ENCODE data around the gene CNTF.

CNTF gene

GRCh38 chr11:58647866-58648265 is 25.4 kb downstream of the CNTF start:
- H3K4me3 ChIP-seq (ENCODE audit: low read depth, low read length): no peak overlapping the region
- in situ Hi-C loops (cut with HindIII; ENCODE audit: low sequenced_read_pairs): no loop called here
- no peak for DNase-seq (ENCODE audit: low read depth)
- no peak for TF ChIP-seq CTCF (IDR thresholded peaks at IDR 0.05; ENCODE audit: low read depth, low read length, missing control alignments)

- no peak for TF ChIP-seq CTCF (IDR thresholded peaks at IDR 0.05; ENCODE audit: low read depth, low read length, missing control alignments)
- no peak for DNase-seq (ENCODE audit: low read depth)
- in situ Hi-C loops (cut with HindIII; ENCODE audit: low sequenced_read_pairs): no loop called here
- no peak overlapping the region for H3K4me3 ChIP-seq (ENCODE audit: low read depth, low read length)
Measured at GRCh38 chr11:58649623-58650022, 27.2 kb downstream of the CNTF start.

- no peak overlapping the region for H3K4me3 ChIP-seq (ENCODE audit: low read depth, low read length)
- DNase-seq (ENCODE audit: low read depth): no peak
- in situ Hi-C loops (cut with HindIII; ENCODE audit: low sequenced_read_pairs): no loop called here
- TF ChIP-seq CTCF (IDR thresholded peaks at IDR 0.05; ENCODE audit: low read depth, low read length, missing control alignments): no peak
Measured at GRCh38 chr11:58650496-58650895, 28.0 kb downstream of the CNTF start.

GRCh38 chr11:58652726-58653280 is 30.3 kb downstream of the CNTF start:
- peak; percentile 34 for DNase-seq (ENCODE audit: low read depth)
- H3K4me3 ChIP-seq (ENCODE audit: low read depth, low read length): no peak overlapping the region
- no peak for TF ChIP-seq CTCF (IDR thresholded peaks at IDR 0.05; ENCODE audit: low read depth, low read length, missing control alignments)
- in situ Hi-C loops (cut with HindIII; ENCODE audit: low sequenced_read_pairs): no loop called here

- H3K4me3 ChIP-seq (ENCODE audit: low read depth, low read length): no peak overlapping the region
- peak; percentile 54 for DNase-seq (ENCODE audit: low read depth)
- in situ Hi-C loops (cut with HindIII; ENCODE audit: low sequenced_read_pairs): no loop called here
- TF ChIP-seq CTCF (IDR thresholded peaks at IDR 0.05; ENCODE audit: low read depth, low read length, missing control alignments): peak; percentile 97
Measured at GRCh38 chr11:58654079-58654907, 31.8 kb downstream of the CNTF start.

- DNase-seq (ENCODE audit: low read depth): no peak
- in situ Hi-C loops (cut with HindIII; ENCODE audit: low sequenced_read_pairs): no loop called here
- no peak overlapping the region for H3K4me3 ChIP-seq (ENCODE audit: low read depth, low read length)
- no peak for TF ChIP-seq CTCF (IDR thresholded peaks at IDR 0.05; ENCODE audit: low read depth, low read length, missing control alignments)
Measured at GRCh38 chr11:58654908-58655296, 32.4 kb downstream of the CNTF start.

Data from astrocyte of the cerebellum (primary cell).